ENCODE data around the gene PFN3. TPM values are rescaled to one million over a fixed set of nuclear protein-coding genes. Genes with fewer than 3 reads are reported as not detected.

The PFN3 gene
- total and polyA plus RNA-seq, 4 donors = 0.32 to 1.00 TPM; not detected in 2

- Histone ChIP-seq H3K4me1 (ENCODE audit: control insufficient read depth, insufficient read depth, low read length) (peaks cover 6% of the 10 kb centered on the region), H3K27me3 (ENCODE audit: control insufficient read depth, insufficient read depth, low read length) (peaks cover 12% of the 10 kb centered on the region), H3K4me3 (ENCODE audit: low read depth, low read length) (no peak overlapping the region), H3K36me3 (ENCODE audit: control insufficient read depth, insufficient read depth, low read length) (no peaks in the 10 kb centered on the region), H3K9me3 (ENCODE audit: control insufficient read depth, insufficient read depth, low read length) (no peaks in the 10 kb centered on the region), H3K27ac (ENCODE audit: low read depth, low read length) (no peak overlapping the region)
- 93% methylated on average over 2 of the region's 3 CpGs for WGBS (ENCODE audit: insufficient coverage)
- no peak for DNase-seq (ENCODE audit: low read depth in 4 of 6, low spot score in 6 of 6)
These were observed 43.7 kb downstream of the PFN3 start for GRCh38 chr5:177356746-177357145.

DNA sequence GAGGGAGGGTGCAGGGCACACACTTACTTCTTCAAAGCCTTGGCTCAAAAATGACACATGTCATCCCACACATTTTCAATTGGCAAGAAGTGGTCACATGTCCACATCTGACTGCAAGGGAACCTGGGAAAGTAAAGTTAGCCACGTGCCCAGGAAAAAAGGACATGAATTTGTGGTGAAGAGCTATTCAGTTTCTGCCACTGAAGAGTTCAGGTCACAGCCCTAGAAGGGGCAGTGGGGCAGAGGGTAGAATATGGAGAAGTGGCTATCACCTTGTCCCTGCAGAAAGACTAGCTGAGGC lies 44.6 kb downstream of the PFN3 start:
- Histone ChIP-seq H3K36me3 (ENCODE audit: control insufficient read depth, insufficient read depth, low read length) (no peaks in the 10 kb centered on the region), H3K4me3 (ENCODE audit: low read depth, low read length) (no peak overlapping the region), H3K4me1 (ENCODE audit: control insufficient read depth, insufficient read depth, low read length) (peaks cover 9% of the 10 kb centered on the region), H3K27me3 (ENCODE audit: control insufficient read depth, insufficient read depth, low read length) (peaks cover 12% of the 10 kb centered on the region), H3K27ac (ENCODE audit: low read depth, low read length) (no peak overlapping the region), H3K9me3 (ENCODE audit: control insufficient read depth, insufficient read depth, low read length) (no peaks in the 10 kb centered on the region)
- no peak for DNase-seq (ENCODE audit: low read depth in 4 of 6, low spot score in 6 of 6)
- WGBS (ENCODE audit: insufficient coverage) = 21% methylated on average over 1 of the region's 1 CpG

DNA sequence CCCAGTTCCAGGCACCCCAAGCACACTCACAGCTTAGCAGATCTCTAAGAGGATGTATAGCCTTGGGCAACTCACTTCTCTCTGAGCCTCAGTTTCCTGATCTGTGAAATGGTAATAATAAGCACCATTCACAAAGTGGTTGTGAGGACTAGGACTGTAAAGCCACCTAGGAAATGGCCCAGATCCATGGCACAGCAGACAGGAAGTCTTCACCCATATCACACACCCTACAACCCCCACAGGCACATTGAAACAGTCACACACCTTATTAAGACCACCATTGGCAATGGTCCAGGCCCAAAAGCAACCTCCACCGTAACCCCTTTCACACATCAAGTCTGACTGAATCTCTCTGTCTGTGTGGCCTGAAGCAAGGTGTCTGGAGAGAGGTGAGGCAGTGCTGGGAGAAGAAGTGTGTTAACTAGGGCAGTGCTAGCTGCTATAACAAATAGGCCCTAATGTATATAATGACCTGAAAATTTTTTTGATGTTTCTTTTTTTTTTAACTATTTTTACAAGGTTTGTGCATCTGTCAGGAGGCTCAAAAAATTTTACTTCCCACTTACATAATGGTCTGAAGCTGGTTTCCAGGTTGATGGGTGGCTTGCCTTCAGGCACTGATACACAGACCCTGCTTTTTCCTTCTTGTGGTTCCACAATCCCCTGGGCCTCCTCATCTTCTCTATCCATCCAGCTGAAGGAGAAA lies 45.1 kb downstream of the PFN3 start:
- peaks cover 12% of the 10 kb centered on the region for H3K27me3 ChIP-seq (ENCODE audit: control insufficient read depth, insufficient read depth, low read length)
- no peaks in the 10 kb centered on the region for H3K9me3 ChIP-seq (ENCODE audit: control insufficient read depth, insufficient read depth, low read length)
- H3K27ac ChIP-seq (ENCODE audit: low read depth, low read length) = no peak overlapping the region
- peaks cover 14% of the 10 kb centered on the region for H3K4me1 ChIP-seq (ENCODE audit: control insufficient read depth, insufficient read depth, low read length)
- no peaks in the 10 kb centered on the region for H3K36me3 ChIP-seq (ENCODE audit: control insufficient read depth, insufficient read depth, low read length)
- DNase-seq (ENCODE audit: low read depth in 4 of 6, low spot score in 6 of 6) = no peak
- H3K4me3 ChIP-seq (ENCODE audit: low read depth, low read length) = no peak overlapping the region
- WGBS (ENCODE audit: insufficient coverage) = no CpG with 5 or more reads among the region's 1 CpG

- H3K27ac ChIP-seq (ENCODE audit: low read depth, low read length) = no peak overlapping the region
- peaks cover 20% of the 10 kb centered on the region for H3K4me1 ChIP-seq (ENCODE audit: control insufficient read depth, insufficient read depth, low read length)
- peaks cover 12% of the 10 kb centered on the region for H3K27me3 ChIP-seq (ENCODE audit: control insufficient read depth, insufficient read depth, low read length)
- no peak overlapping the region for H3K4me3 ChIP-seq (ENCODE audit: low read depth, low read length)
- WGBS (ENCODE audit: insufficient coverage) = 89% methylated on average over 3 of the region's 3 CpGs
- peaks cover 5% of the 10 kb centered on the region for H3K36me3 ChIP-seq (ENCODE audit: control insufficient read depth, insufficient read depth, low read length)
- H3K9me3 ChIP-seq (ENCODE audit: control insufficient read depth, insufficient read depth, low read length) = no peaks in the 10 kb centered on the region
- no peak for DNase-seq (ENCODE audit: low read depth in 4 of 6, low spot score in 6 of 6)
These were observed 45.8 kb downstream of the PFN3 start for GRCh38 chr5:177354711-177355110.

DNA sequence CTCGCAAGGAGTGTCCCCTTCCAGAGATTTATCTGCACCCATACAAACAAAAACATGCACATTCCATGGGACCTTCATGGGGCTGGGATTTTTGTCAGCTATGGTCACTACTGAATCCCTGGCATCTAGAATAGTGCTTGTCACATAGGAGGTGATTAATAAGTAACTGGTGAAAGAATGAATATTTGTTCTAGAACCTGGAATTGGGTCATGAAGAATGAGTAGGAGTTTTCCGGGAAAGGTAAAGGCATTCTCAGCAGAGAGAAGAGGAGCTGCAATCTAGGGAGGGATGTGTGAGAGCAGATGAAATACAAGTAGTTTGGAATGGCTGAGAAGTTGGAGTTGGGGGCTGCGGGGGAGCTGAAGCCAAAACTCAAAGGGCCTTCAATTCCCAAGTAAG lies 46.2 kb downstream of the PFN3 start:
- no peaks in the 10 kb centered on the region for H3K9me3 ChIP-seq (ENCODE audit: control insufficient read depth, insufficient read depth, low read length)
- no peak for DNase-seq (ENCODE audit: low read depth in 4 of 6, low spot score in 6 of 6)
- H3K27me3 ChIP-seq (ENCODE audit: control insufficient read depth, insufficient read depth, low read length) = peaks cover 12% of the 10 kb centered on the region
- H3K27ac ChIP-seq (ENCODE audit: low read depth, low read length) = no peak overlapping the region
- no peak overlapping the region for H3K4me3 ChIP-seq (ENCODE audit: low read depth, low read length)
- peaks cover 5% of the 10 kb centered on the region for H3K36me3 ChIP-seq (ENCODE audit: control insufficient read depth, insufficient read depth, low read length)
- peaks cover 21% of the 10 kb centered on the region for H3K4me1 ChIP-seq (ENCODE audit: control insufficient read depth, insufficient read depth, low read length)
- WGBS (ENCODE audit: insufficient coverage) = 77% methylated on average over 2 of the region's 3 CpGs

- Histone ChIP-seq H3K4me1 (ENCODE audit: control insufficient read depth, insufficient read depth, low read length) (peaks cover 25% of the 10 kb centered on the region), H3K27me3 (ENCODE audit: control insufficient read depth, insufficient read depth, low read length) (peaks cover 8% of the 10 kb centered on the region), H3K4me3 (ENCODE audit: low read depth, low read length) (no peak overlapping the region), H3K27ac (ENCODE audit: low read depth, low read length) (no peak overlapping the region), H3K9me3 (ENCODE audit: control insufficient read depth, insufficient read depth, low read length) (no peaks in the 10 kb centered on the region), H3K36me3 (ENCODE audit: control insufficient read depth, insufficient read depth, low read length) (peaks cover 10% of the 10 kb centered on the region)
- WGBS (ENCODE audit: insufficient coverage) = no CpG with 5 or more reads among the region's 5 CpGs
- DNase-seq (ENCODE audit: low read depth in 4 of 6, low spot score in 6 of 6) = no peak
These were observed 47.4 kb downstream of the PFN3 start for GRCh38 chr5:177353093-177353492.

DNA sequence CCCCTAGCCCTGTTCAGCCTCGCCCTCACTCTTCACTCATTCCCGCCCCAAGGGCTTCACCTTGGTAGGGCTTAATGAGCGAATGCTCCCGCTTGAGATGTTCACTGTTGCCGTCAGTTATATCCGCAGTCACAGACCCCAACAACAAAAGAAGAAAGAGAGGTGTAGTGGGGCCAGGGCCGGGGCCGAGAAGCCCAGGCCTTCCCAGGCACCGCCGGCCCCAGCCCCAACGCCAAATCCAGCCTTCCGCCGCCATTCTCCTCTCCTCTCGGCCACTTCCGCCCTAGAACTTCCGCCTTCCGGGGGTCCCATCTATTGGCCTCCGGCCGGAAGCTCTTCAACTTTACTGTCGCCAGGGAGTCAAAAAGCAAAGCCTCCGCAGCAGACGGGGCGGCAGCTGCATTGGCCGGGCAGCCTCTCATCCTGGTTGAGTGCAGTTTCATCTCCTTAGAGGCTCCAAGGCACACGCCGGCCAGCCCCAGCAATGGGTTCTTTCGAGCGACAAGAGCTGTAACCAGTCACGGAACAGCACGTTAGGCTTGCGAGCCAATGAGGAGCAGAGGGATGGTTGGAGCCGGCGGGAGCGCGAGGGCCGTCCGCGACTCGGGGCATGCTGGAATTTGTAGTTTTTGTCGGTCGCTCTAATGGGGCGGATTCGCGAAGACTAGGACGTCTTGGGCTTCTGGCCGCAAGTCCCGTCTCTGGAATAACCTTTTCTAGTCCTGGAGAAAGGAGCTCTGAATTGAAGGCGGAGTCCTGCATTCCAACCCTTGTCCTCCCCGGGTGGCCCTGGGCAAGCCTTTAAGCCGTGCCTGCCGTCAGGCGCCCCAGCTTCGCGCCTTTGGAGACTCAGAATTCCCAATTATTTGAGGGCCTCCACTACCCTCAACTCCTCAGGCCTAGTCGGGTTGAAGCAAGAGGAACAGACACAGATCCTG lies 48.8 kb downstream of the PFN3 start, which contains the start of gene LMAN2:
TSS of gene LMAN2 (minus strand) at position 277 of the 938 bp plus-strand sequence. CDS start at position 256, 21 bp downstream.
- peak; percentile 91 to 99 (median 94) for DNase-seq (ENCODE audit: low read depth in 4 of 6, low spot score in 6 of 6)
- Histone ChIP-seq H3K36me3 (ENCODE audit: control insufficient read depth, insufficient read depth, low read length) (peaks cover 10% of the 10 kb centered on the region), H3K27ac (ENCODE audit: low read depth, low read length) (peak within 1 kb of the TSS; percentile 96), H3K4me1 (ENCODE audit: control insufficient read depth, insufficient read depth, low read length) (peaks cover 25% of the 10 kb centered on the region), H3K9me3 (ENCODE audit: control insufficient read depth, insufficient read depth, low read length) (no peaks in the 10 kb centered on the region), H3K4me3 (ENCODE audit: low read depth, low read length) (peak within 1 kb of the TSS; percentile 92), H3K27me3 (ENCODE audit: control insufficient read depth, insufficient read depth, low read length) (peaks cover 3% of the 10 kb centered on the region)
- 6% methylated on average over 54 of the region's 55 CpGs for WGBS (ENCODE audit: insufficient coverage)

DNA sequence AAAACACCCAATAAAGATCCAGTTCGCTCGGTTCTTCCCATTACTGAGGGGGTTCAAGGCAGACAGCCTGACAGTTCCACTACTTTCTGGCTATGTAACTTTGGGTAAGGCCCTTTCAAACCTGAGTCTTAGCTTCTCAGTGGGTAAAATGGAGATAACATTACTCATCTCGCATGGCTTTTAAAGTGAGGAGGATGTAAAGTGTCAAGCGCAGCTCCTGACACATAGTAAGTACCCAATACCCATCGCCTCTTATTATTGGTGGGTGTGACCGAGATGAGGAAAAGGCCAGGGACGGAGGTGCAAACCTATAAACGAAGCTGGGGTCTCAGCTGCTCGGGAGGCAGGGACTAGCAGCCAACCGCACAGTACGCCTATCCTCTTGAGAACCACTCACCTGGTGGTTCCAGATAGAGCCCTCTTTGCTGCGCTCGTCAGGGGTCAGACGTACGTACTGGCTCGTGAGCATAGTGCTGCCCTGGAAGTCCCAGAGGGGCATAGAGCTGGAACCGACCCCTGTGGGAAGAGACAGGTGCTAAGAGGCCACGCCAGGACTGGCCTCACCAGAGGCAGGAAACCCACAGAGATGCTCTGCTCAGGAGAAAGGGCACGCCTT lies 49.6 kb downstream of the PFN3 start:
- Histone ChIP-seq H3K36me3 (ENCODE audit: control insufficient read depth, insufficient read depth, low read length) (peaks cover 10% of the 10 kb centered on the region), H3K27me3 (ENCODE audit: control insufficient read depth, insufficient read depth, low read length) (peaks cover 3% of the 10 kb centered on the region), H3K27ac (ENCODE audit: low read depth, low read length) (peak overlapping the region; percentile 96), H3K4me1 (ENCODE audit: control insufficient read depth, insufficient read depth, low read length) (peaks cover 25% of the 10 kb centered on the region), H3K4me3 (ENCODE audit: low read depth, low read length) (peak overlapping the region; percentile 92), H3K9me3 (ENCODE audit: control insufficient read depth, insufficient read depth, low read length) (no peaks in the 10 kb centered on the region)
- no peak for DNase-seq (ENCODE audit: low read depth in 4 of 6, low spot score in 6 of 6)
- whole genome bisulfite sequencing (ENCODE audit: insufficient coverage) = 2% methylated on average over 14 of the region's 19 CpGs

All from spinal cord (tissue), 10 donors.